Heart left ventricle (tissue), 13 donors: Measurements from ENCODE around the gene AGR3.

Experiments used
- CTCF ChIP-seq, 12 donors: fragments of 200-600 bp; sonication (generic) in 4 of 12; IDR thresholded peaks; one replicate each; pipeline versions ENCODE4 v1.5.0 to v1.8.0; 2018 to 2022; ENCODE audit warnings: antibody characterized with exemption in 12 of 12, mild to moderate bottlenecking in 5 of 12
- POLR2A ChIP-seq, 2 donors: fragments of 450-650 bp; IDR thresholded peaks; one replicate each; pipeline ENCODE4 v1.6.1; 2017; ENCODE audit warnings: antibody characterized with exemption in 2 of 2, mild to moderate bottlenecking in 2 of 2, moderate library complexity in 2 of 2
- donor health status: ischemic (EF 13 %, LVEDD 7.1; RV severe dilation, severe dysfunction).
- donor health status: DM: no; HTN: yes; CAD: no.
- donor health status: DM: no; HTN: no; CAD: no.
- donor health status: ischemic (EF 25% LVEDD 6.9; RV normal size, moderate dysfunction).
- donor health status: ischemic (EF 25% LVEDD 5.7; RV mildly dilated, moderate dysfunction).
- donor health status: ischemic (EF 35%, LVEDD 5.7; RV mildly dilated, moderate dysfunction).
- donor health status: nonischemic (EF 11% LVEDD 7.7; RV severe dilation, severe dysfunction).
- donor health status: DM: yes; HTN: yes; CAD: no.
- donor health status: PGD.
- donor health status: ischemic (EF 29% LVEDD 5.4; RV normal size, mild dysfunction).
- donor health status: nonischemic (EF 23%, LVEDD 6.1; RV moderate dilation, normal function).

GRCh38 chr7:16900209-16900768, 18.5 kb upstream of the AGR3 start:
- no peak for TF ChIP-seq CTCF (IDR thresholded peaks at IDR 0.05)
- no peak for TF ChIP-seq POLR2A (IDR thresholded peaks at IDR 0.05)
